Loucy (cell line): ENCODE measurements around the gene TMEM147.

Experiments
- EZH2phosphoT487 ChIP-seq: fragments of 200-600 bp; IDR thresholded peaks from 2 replicates; pipeline ENCODE4 v1.6.1; 2018; ENCODE audit warnings: antibody characterized with exemption, mild to moderate bottlenecking, moderate library complexity, borderline replicate concordance
- TF ChIP-seq, protein P1 (sequence below): fragments of 200-600 bp; sonication (generic); conservative IDR thresholded peaks from 2 replicates; pipeline ENCODE4 v1.5.1; 2014; ENCODE audit warnings: mild to moderate bottlenecking, antibody characterized with exemption, low read length

DNA sequence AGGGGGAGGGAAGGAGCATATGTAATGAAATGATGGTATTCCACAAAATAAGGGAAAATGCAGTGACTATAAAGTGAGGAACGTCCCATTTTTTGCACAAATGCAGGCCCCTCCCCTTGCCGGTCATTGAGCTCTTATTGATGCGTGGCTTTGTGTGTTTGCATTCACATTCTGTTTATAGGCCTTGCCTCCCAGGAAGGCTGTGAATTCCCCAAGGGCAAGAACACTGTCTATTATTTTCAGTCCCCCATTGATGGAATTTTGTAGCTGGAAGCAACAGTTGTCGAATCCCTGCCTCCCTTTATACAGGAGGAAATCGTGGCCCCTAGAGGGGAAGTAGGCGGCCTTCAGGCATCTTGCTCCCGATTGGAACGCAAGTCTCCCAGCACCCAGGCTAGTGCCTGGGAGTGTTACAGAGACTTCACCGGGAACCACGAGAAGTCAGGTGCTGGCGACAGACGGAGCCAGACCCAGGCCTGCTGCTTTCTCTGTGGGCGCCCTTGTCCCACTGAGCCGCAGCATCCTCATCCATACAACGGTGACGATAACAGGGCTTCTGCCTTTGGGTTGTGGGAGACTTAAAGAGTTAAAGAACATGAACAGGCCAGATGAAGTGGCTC is 24.2 kb upstream of the TMEM147 start:
- TF ChIP-seq, protein P1, sequence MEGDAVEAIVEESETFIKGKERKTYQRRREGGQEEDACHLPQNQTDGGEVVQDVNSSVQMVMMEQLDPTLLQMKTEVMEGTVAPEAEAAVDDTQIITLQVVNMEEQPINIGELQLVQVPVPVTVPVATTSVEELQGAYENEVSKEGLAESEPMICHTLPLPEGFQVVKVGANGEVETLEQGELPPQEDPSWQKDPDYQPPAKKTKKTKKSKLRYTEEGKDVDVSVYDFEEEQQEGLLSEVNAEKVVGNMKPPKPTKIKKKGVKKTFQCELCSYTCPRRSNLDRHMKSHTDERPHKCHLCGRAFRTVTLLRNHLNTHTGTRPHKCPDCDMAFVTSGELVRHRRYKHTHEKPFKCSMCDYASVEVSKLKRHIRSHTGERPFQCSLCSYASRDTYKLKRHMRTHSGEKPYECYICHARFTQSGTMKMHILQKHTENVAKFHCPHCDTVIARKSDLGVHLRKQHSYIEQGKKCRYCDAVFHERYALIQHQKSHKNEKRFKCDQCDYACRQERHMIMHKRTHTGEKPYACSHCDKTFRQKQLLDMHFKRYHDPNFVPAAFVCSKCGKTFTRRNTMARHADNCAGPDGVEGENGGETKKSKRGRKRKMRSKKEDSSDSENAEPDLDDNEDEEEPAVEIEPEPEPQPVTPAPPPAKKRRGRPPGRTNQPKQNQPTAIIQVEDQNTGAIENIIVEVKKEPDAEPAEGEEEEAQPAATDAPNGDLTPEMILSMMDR, result no peak
- TF ChIP-seq EZH2phosphoT487, result no peak
